GM23338 (cell line): ENCODE measurements around the gene AJM1. TPM values are rescaled to one million over a fixed set of nuclear protein-coding genes. Genes with fewer than 3 reads are reported as not detected.

ENCODE experiments used
- ATAC-seq: fragments of 200-7000 bp; cut with Tn5 transposase; 3 replicates; pipeline ENCODE4 v1.9.1; 2020
- DNase-seq: peaks from one replicate; pipeline ENCODE4 v3.0.0-alpha.2; 2015; ENCODE audit warnings: low spot score
- H2AFZ ChIP-seq: fragments of 200-600 bp; sonication (generic); 2 replicates; pipeline ENCODE4 v1.8.0; 2016; ENCODE audit warnings: antibody characterized with exemption, mild to moderate bottlenecking, moderate library complexity
- H3F3A ChIP-seq: fragments of 200-600 bp; sonication (generic); replicated peaks from 2 replicates; pipeline ENCODE4 v1.8.0; 2017; ENCODE audit warnings: antibody characterized with exemption, mixed run types, low read depth
- H3K27ac ChIP-seq: fragments of 200-600 bp; sonication (generic); 2 replicates; pipeline ENCODE4 v1.6.1; 2016; ENCODE audit warnings: low read depth
- H3K27me3 ChIP-seq: fragments of 200-600 bp; sonication (generic); 2 replicates; pipeline ENCODE4 v1.8.0; 2016; ENCODE audit warnings: mild to moderate bottlenecking, mixed run types, moderate library complexity; ENCODE audit not compliant: insufficient read depth
- H3K36me3 ChIP-seq: fragments of 200-600 bp; sonication (generic); 2 replicates; pipeline ENCODE4 v1.8.0; 2016; ENCODE audit warnings: mild to moderate bottlenecking; ENCODE audit not compliant: insufficient read depth
- H3K4me1 ChIP-seq: fragments of 200-600 bp; sonication (generic); 2 replicates; pipeline ENCODE4 v1.8.0; 2016; ENCODE audit warnings: mild to moderate bottlenecking, moderate library complexity; ENCODE audit not compliant: insufficient read depth
- H3K4me2 ChIP-seq: fragments of 200-600 bp; sonication (generic); 2 replicates; pipeline ENCODE4 v1.7.1; 2017; ENCODE audit warnings: mixed run types
- H3K4me3 ChIP-seq: fragments of 200-600 bp; sonication (generic); 2 replicates; pipeline ENCODE4 v1.6.1; 2016; ENCODE audit warnings: mixed run types
- H3K79me2 ChIP-seq: fragments of 200-600 bp; sonication (generic); replicated peaks from 2 replicates; pipeline ENCODE4 v1.8.0; 2017; ENCODE audit warnings: mild to moderate bottlenecking; ENCODE audit not compliant: insufficient read depth
- H3K9me2 ChIP-seq: fragments of 200-600 bp; sonication (generic); 2 replicates; pipeline ENCODE4 v1.8.0; 2017; ENCODE audit not compliant: insufficient read depth
- H4K20me1 ChIP-seq: fragments of 200-600 bp; sonication (generic); replicated peaks from 2 replicates; pipeline ENCODE4 v1.8.0; 2017; ENCODE audit warnings: mild to moderate bottlenecking; ENCODE audit not compliant: insufficient read depth
- H3K27ac Mint-ChIP-seq: 2 replicates; pipeline ENCODE4 v1.8.0; 2020; ENCODE audit warnings: inconsistent platforms, mild to moderate bottlenecking, moderate library complexity, mixed read lengths
- H3K27me3 Mint-ChIP-seq: 3 replicates; pipeline ENCODE4 v1.8.0; 2022; ENCODE audit warnings: low read depth, mild to moderate bottlenecking, moderate library complexity, mixed read lengths, inconsistent platforms; ENCODE audit not compliant: insufficient read depth, poor library complexity
- H3K36me3 Mint-ChIP-seq: 3 replicates; pipeline ENCODE4 v1.8.0; 2021; ENCODE audit warnings: low read depth, mild to moderate bottlenecking, inconsistent platforms, moderate library complexity, mixed read lengths
- H3K4me1 Mint-ChIP-seq: 3 replicates; pipeline ENCODE4 v1.8.0; 2020; ENCODE audit warnings: mild to moderate bottlenecking, inconsistent platforms, mixed read lengths
- H3K4me3 Mint-ChIP-seq: 3 replicates; pipeline ENCODE4 v1.8.0; 2021; ENCODE audit warnings: moderate library complexity, mild to moderate bottlenecking, inconsistent platforms, mixed read lengths
- H3K9me3 Mint-ChIP-seq: 3 replicates; pipeline ENCODE4 v1.8.0; 2020; ENCODE audit warnings: moderate library complexity, mild to moderate bottlenecking, inconsistent platforms, mixed read lengths
- NANOG ChIP-seq: IDR thresholded peaks from 2 replicates; pipeline ENCODE4 v1.6.1; 2016; ENCODE audit warnings: antibody characterized with exemption, borderline replicate concordance
- POLR2AphosphoS5 ChIP-seq: IDR thresholded peaks from 2 replicates; pipeline ENCODE4 v1.6.1; 2016; ENCODE audit warnings: antibody characterized with exemption, low read depth
- STAT1 ChIP-seq: IDR thresholded peaks from one replicate; pipeline ENCODE4 v1.6.1; 2016; ENCODE audit warnings: antibody characterized with exemption; ENCODE audit not compliant: unreplicated experiment
- ZNF114 ChIP-seq: fragments of 250-450 bp; sonication (Bioruptor Pico); IDR thresholded peaks from 2 replicates; pipeline ENCODE4 v1.5.0; 2020; ENCODE audit warnings: mild to moderate bottlenecking, moderate library complexity
- ZNF331 ChIP-seq: fragments of 250-450 bp; sonication (Bioruptor Pico); IDR thresholded peaks from 2 replicates; pipeline ENCODE4 v1.5.0; 2020; ENCODE audit warnings: low read depth, mild to moderate bottlenecking, moderate library complexity
- polyA plus RNA-seq: library from polyadenylated mRNA; unstranded; fragments of >200 nt; fragmentation: Nextera tagmentation; extraction: Ambion mirVana; gene quantifications from 2 replicates; pipeline ENCODE4 v1.2.1, GENCODE V29; 2016
- total RNA-seq: library from RNA; depleted of rRNA; stranded (reverse); fragments of >200 nt; shearing (Covaris generic); gene quantifications from 2 replicates; pipeline ENCODE4 v1.2.3, GENCODE V29; 2014
- TF ChIP-seq, protein P1 (sequence below), 2 experiments: fragments of 200-600 bp in 1 of 2; sonication (generic) in 1 of 2; conservative IDR thresholded peaks; 2 replicates each; pipeline versions ENCODE4 v1.5.1 to v1.6.1; 2016 to 2017; ENCODE audit warnings: antibody characterized with exemption in 2 of 2, low read depth in 2 of 2, mild to moderate bottlenecking in 2 of 2, moderate library complexity in 1 of 2
- TF ChIP-seq, protein P2 (sequence below): IDR thresholded peaks from one replicate; pipeline ENCODE4 v1.6.1; 2018; ENCODE audit warnings: antibody characterized with exemption; ENCODE audit not compliant: unreplicated experiment
- TF ChIP-seq, protein P3 (sequence below): fragments of 250-450 bp; sonication (Bioruptor Pico); IDR thresholded peaks from 2 replicates; pipeline ENCODE4 v1.5.0; 2020; ENCODE audit warnings: mild to moderate bottlenecking, moderate library complexity

AJM1 gene
- total and polyA plus RNA-seq, 2 experiments from 2014 or later, result 0.36 to 0.49 TPM

DNA sequence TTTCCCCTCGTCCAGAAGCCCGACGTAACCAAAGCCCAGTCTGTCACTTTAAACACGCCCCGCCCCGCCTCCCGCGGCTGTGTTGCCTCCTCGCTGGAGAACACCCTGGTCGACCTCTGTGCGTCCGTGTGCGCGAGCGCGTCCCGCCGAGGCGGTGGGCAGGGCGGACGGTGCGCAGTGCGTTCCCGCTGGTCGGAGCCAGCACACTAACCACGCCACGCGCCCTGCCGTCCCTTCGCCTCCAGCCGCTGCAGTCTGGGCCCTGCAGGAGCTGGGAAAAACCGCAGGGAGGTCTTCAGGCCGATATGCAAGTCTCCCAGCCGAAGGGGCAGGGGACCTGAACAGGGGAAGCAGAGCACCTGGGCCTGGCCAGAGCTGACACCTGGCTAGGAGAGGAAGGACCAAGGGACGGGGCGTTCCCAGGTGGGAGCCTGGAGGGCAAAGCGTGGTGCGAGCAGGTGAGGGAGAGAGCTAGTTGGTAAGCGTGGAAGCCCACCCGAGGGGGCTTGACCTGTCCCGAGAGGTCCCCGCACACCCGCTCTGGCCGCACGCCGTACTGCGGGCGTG is 5.6 kb downstream of the AJM1 start:
- ATAC-seq (peak; percentile 5), DNase-seq (peak; percentile 86)
- Histone ChIP-seq H3K27me3 (peaks cover 13% of the 10 kb centered on the region), H3K27ac (no peak overlapping the region), H3K4me3 (peak overlapping the region; percentile 88), H3K9me2 (no peaks in the 10 kb centered on the region), H3K4me2 (peak overlapping the region; percentile 89), H4K20me1 (0 out of 2 replicates have a peak, but pooled peaks cover 3% of the 10 kb centered on the region), H2AFZ (no peak overlapping the region), H3K4me1 (peaks cover 4% of the 10 kb centered on the region; the same call in 1 of the 2 replicates), H3K79me2 (no peaks in the 10 kb centered on the region), H3F3A (0 out of 2 replicates have a peak, but pooled peaks cover 5% of the 10 kb centered on the region), H3K36me3 (no peaks in the 10 kb centered on the region; the same call in 1 of the 2 replicates)
- Mint-ChIP-seq H3K27me3 (peaks cover 34% of the 10 kb centered on the region), H3K27ac (peak overlapping the region; percentile 88), H3K4me1 (peaks cover 4% of the 10 kb centered on the region; the same call in 1 of the 3 replicates), H3K4me3 (peak overlapping the region; percentile 93), H3K36me3 (peaks cover 2% of the 10 kb centered on the region; the same call in 2 of the 3 replicates), H3K9me3 (no peaks in the 10 kb centered on the region)
- TF ChIP-seq, protein P1, sequence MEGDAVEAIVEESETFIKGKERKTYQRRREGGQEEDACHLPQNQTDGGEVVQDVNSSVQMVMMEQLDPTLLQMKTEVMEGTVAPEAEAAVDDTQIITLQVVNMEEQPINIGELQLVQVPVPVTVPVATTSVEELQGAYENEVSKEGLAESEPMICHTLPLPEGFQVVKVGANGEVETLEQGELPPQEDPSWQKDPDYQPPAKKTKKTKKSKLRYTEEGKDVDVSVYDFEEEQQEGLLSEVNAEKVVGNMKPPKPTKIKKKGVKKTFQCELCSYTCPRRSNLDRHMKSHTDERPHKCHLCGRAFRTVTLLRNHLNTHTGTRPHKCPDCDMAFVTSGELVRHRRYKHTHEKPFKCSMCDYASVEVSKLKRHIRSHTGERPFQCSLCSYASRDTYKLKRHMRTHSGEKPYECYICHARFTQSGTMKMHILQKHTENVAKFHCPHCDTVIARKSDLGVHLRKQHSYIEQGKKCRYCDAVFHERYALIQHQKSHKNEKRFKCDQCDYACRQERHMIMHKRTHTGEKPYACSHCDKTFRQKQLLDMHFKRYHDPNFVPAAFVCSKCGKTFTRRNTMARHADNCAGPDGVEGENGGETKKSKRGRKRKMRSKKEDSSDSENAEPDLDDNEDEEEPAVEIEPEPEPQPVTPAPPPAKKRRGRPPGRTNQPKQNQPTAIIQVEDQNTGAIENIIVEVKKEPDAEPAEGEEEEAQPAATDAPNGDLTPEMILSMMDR (conservative IDR thresholded peaks at IDR 0.05; ENCODE audit: low read depth in 2 of 2), result no peak
- peak; percentile 57; the same call in 1 of the 2 replicates for TF ChIP-seq POLR2AphosphoS5

DNA sequence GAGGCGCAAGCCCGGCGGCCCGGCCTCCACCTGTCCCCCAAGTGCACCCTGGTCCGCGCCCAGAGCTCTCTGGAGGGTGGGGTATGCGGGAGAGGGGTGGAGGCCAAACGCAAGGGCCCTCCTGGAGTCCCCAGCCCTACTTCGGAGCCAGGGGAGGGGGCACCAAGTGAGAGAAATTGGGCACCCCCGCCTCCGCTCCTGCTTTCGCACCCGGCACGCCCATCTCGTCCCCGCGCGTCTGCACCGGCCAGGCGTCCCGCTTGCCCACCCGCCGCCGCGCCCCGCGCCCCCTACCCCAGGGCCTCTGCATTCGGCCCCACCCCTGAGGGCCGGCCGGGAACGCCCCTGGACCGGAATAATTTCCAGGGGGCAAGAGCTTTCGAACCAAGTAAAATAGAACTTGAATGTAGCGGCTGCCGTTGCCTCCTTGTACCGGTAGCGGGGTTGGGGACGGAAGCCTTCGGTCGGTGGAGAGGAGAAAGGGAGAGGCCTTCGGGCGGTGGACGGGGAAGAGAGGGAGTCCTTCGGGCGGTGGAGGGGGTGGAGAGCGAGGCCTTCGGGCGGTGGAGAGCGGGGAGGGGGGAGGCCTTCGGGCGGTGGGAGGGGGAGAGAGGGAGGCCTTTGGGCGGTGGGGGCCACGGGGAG is 6.2 kb downstream of the AJM1 start:
- no peaks in the 10 kb centered on the region for H3K9me3 Mint-ChIP-seq
- H3K36me3 ChIP-seq, result no peaks in the 10 kb centered on the region; the same call in 1 of the 2 replicates
- TF ChIP-seq, protein P2, sequence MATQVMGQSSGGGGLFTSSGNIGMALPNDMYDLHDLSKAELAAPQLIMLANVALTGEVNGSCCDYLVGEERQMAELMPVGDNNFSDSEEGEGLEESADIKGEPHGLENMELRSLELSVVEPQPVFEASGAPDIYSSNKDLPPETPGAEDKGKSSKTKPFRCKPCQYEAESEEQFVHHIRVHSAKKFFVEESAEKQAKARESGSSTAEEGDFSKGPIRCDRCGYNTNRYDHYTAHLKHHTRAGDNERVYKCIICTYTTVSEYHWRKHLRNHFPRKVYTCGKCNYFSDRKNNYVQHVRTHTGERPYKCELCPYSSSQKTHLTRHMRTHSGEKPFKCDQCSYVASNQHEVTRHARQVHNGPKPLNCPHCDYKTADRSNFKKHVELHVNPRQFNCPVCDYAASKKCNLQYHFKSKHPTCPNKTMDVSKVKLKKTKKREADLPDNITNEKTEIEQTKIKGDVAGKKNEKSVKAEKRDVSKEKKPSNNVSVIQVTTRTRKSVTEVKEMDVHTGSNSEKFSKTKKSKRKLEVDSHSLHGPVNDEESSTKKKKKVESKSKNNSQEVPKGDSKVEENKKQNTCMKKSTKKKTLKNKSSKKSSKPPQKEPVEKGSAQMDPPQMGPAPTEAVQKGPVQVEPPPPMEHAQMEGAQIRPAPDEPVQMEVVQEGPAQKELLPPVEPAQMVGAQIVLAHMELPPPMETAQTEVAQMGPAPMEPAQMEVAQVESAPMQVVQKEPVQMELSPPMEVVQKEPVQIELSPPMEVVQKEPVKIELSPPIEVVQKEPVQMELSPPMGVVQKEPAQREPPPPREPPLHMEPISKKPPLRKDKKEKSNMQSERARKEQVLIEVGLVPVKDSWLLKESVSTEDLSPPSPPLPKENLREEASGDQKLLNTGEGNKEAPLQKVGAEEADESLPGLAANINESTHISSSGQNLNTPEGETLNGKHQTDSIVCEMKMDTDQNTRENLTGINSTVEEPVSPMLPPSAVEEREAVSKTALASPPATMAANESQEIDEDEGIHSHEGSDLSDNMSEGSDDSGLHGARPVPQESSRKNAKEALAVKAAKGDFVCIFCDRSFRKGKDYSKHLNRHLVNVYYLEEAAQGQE, result no peak
- TF ChIP-seq ZNF331 (CRISPR knock-in tag) (no peak), POLR2AphosphoS5 (no peak; the same call in 1 of the 2 replicates), NANOG (no peak), ZNF114 (no peak), STAT1 (no peak)
- TF ChIP-seq, protein P3, sequence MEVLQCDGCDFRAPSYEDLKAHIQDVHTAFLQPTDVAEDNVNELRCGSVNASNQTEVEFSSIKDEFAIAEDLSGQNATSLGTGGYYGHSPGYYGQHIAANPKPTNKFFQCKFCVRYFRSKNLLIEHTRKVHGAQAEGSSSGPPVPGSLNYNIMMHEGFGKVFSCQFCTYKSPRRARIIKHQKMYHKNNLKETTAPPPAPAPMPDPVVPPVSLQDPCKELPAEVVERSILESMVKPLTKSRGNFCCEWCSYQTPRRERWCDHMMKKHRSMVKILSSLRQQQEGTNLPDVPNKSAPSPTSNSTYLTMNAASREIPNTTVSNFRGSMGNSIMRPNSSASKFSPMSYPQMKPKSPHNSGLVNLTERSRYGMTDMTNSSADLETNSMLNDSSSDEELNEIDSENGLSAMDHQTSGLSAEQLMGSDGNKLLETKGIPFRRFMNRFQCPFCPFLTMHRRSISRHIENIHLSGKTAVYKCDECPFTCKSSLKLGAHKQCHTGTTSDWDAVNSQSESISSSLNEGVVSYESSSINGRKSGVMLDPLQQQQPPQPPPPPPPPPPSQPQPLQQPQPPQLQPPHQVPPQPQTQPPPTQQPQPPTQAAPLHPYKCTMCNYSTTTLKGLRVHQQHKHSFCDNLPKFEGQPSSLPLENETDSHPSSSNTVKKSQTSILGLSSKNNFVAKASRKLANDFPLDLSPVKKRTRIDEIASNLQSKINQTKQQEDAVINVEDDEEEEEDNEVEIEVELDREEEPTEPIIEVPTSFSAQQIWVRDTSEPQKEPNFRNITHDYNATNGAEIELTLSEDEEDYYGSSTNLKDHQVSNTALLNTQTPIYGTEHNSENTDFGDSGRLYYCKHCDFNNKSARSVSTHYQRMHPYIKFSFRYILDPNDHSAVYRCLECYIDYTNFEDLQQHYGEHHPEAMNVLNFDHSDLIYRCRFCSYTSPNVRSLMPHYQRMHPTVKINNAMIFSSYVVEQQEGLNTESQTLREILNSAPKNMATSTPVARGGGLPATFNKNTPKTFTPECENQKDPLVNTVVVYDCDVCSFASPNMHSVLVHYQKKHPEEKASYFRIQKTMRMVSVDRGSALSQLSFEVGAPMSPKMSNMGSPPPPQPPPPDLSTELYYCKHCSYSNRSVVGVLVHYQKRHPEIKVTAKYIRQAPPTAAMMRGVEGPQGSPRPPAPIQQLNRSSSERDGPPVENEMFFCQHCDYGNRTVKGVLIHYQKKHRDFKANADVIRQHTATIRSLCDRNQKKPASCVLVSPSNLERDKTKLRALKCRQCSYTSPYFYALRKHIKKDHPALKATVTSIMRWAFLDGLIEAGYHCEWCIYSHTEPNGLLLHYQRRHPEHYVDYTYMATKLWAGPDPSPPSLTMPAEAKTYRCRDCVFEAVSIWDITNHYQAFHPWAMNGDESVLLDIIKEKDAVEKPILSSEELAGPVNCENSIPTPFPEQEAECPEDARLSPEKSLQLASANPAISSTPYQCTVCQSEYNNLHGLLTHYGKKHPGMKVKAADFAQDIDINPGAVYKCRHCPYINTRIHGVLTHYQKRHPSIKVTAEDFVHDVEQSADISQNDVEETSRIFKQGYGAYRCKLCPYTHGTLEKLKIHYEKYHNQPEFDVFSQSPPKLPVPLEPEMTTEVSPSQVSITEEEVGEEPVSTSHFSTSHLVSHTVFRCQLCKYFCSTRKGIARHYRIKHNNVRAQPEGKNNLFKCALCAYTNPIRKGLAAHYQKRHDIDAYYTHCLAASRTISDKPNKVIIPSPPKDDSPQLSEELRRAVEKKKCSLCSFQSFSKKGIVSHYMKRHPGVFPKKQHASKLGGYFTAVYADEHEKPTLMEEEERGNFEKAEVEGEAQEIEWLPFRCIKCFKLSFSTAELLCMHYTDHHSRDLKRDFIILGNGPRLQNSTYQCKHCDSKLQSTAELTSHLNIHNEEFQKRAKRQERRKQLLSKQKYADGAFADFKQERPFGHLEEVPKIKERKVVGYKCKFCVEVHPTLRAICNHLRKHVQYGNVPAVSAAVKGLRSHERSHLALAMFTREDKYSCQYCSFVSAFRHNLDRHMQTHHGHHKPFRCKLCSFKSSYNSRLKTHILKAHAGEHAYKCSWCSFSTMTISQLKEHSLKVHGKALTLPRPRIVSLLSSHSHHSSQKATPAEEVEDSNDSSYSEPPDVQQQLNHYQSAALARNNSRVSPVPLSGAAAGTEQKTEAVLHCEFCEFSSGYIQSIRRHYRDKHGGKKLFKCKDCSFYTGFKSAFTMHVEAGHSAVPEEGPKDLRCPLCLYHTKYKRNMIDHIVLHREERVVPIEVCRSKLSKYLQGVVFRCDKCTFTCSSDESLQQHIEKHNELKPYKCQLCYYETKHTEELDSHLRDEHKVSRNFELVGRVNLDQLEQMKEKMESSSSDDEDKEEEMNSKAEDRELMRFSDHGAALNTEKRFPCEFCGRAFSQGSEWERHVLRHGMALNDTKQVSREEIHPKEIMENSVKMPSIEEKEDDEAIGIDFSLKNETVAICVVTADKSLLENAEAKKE (CRISPR knock-in tag), result no peak

More for the DNA sequence above, 6.2 kb downstream of the AJM1 start:
- Histone ChIP-seq H3F3A (0 out of 2 replicates have a peak, but pooled peaks cover 5% of the 10 kb centered on the region), H3K27me3 (peaks cover 13% of the 10 kb centered on the region), H3K27ac (peak overlapping the region; percentile 95; the same call in 1 of the 2 replicates), H4K20me1 (0 out of 2 replicates have a peak, but pooled peaks cover 3% of the 10 kb centered on the region), H3K4me1 (peaks cover 1% of the 10 kb centered on the region; the same call in 1 of the 2 replicates), H3K9me2 (no peaks in the 10 kb centered on the region), H3K4me3 (peak overlapping the region; percentile 88), H3K4me2 (peak overlapping the region; percentile 89), H2AFZ (no peak overlapping the region), H3K79me2 (no peaks in the 10 kb centered on the region)
- ATAC-seq (peak; percentile 8), DNase-seq (peak; percentile 75)
- H3K27me3 Mint-ChIP-seq, result peaks cover 32% of the 10 kb centered on the region
- H3K27ac Mint-ChIP-seq, result peak overlapping the region; percentile 96
- peaks cover 2% of the 10 kb centered on the region; the same call in 1 of the 3 replicates for H3K4me1 Mint-ChIP-seq
- peaks cover 2% of the 10 kb centered on the region; the same call in 2 of the 3 replicates for H3K36me3 Mint-ChIP-seq
- H3K4me3 Mint-ChIP-seq, result peak overlapping the region; percentile 93
